Smooth muscle cell (in vitro differentiated cells): ENCODE results near the gene PPP1R3G. TPM values are rescaled to one million over a fixed set of nuclear protein-coding genes. Genes with fewer than 3 reads are reported as not detected.

ENCODE experiments used
- DNase-seq: peaks from one replicate; lab custom pipeline; 2025; ENCODE audit not compliant: unreplicated experiment; lab: John Stamatoyannopoulos, UW
- H2AFZ ChIP-seq: fragments of 200-600 bp; sonication (generic); 2 replicates; pipeline ENCODE4 v1.6.0; 2016; ENCODE audit warnings: antibody characterized with exemption, low read depth, mild to moderate bottlenecking
- H3F3A ChIP-seq: fragments of 200-600 bp; sonication (generic); 2 replicates; pipeline ENCODE4 v1.6.0; 2017; ENCODE audit warnings: antibody characterized with exemption, low read depth
- H3K27ac ChIP-seq: fragments of 200-600 bp; sonication (generic); 2 replicates; pipeline ENCODE4 v1.5.1; 2016; ENCODE audit warnings: low read depth, mild to moderate bottlenecking
- H3K27me3 ChIP-seq: fragments of 200-600 bp; sonication (generic); 2 replicates; pipeline ENCODE4 v1.6.1; 2016; ENCODE audit warnings: low read depth, mild to moderate bottlenecking
- H3K36me3 ChIP-seq: fragments of 200-600 bp; sonication (generic); 2 replicates; pipeline ENCODE4 v1.5.1; 2016; ENCODE audit warnings: low read depth
- H3K4me1 ChIP-seq: fragments of 200-600 bp; sonication (generic); 2 replicates; pipeline ENCODE4 v1.5.1; 2016; ENCODE audit warnings: low read depth
- H3K4me2 ChIP-seq: fragments of 200-600 bp; sonication (generic); 2 replicates; pipeline ENCODE4 v1.6.0; 2016; ENCODE audit warnings: mild to moderate bottlenecking
- H3K4me3 ChIP-seq: fragments of 200-600 bp; sonication (generic); 2 replicates; pipeline ENCODE4 v1.5.1; 2016; ENCODE audit warnings: mild to moderate bottlenecking
- H3K79me2 ChIP-seq: fragments of 200-600 bp; sonication (generic); 2 replicates; pipeline ENCODE4 v1.6.0; 2016; ENCODE audit warnings: low read depth, mild to moderate bottlenecking
- H3K9ac ChIP-seq: fragments of 200-600 bp; sonication (generic); 2 replicates; pipeline ENCODE4 v1.6.0; 2016; ENCODE audit warnings: low read depth
- H3K9me3 ChIP-seq: fragments of 200-600 bp; sonication (generic); replicated peaks from 2 replicates; pipeline ENCODE4 v1.5.1; 2016; ENCODE audit warnings: low read depth
- H4K20me1 ChIP-seq: fragments of 200-600 bp; sonication (generic); 2 replicates; pipeline ENCODE4 v1.6.0; 2016; ENCODE audit warnings: low read depth
- CTCF ChIP-seq: fragments of 200-600 bp; sonication (generic); IDR thresholded peaks from 2 replicates; pipeline ENCODE4 v1.5.1; 2017; ENCODE audit warnings: borderline replicate concordance, mild to moderate bottlenecking, antibody characterized with exemption; ENCODE audit not compliant: insufficient read depth, poor library complexity, severe bottlenecking
- WGBS: methylation state at CpG from one replicate; pipeline ENCODE4 v1.1.7; 2016; ENCODE audit warnings: low lambda C conversion rate; 5-methylcytosine and 5-hydroxymethylcytosine counted together
- polyA plus RNA-seq: library from polyadenylated mRNA; unstranded; fragments of >200 nt; fragmentation: Nextera tagmentation; extraction: Ambion mirVana; gene quantifications from 2 replicates; pipeline ENCODE4 v1.2.1, GENCODE V29; 2016
- total RNA-seq: library from RNA; depleted of rRNA; stranded (reverse); fragments of >200 nt; gene quantifications from 2 replicates; pipeline ENCODE4 v1.2.3, GENCODE V29; 2014

PPP1R3G gene
- total and polyA plus RNA-seq, 2 experiments from 2014 or later: 0.63 to 1.4 TPM

GRCh38 chr6:5109436-5109835 is 24.3 kb downstream of the PPP1R3G start:
- Histone ChIP-seq H4K20me1 (no peaks in the 10 kb centered on the region), H3K9me3 (no peaks in the 10 kb centered on the region), H3K4me3 (no peak overlapping the region), H3K4me2 (no peak overlapping the region), H2AFZ (no peak overlapping the region), H3K79me2 (no peaks in the 10 kb centered on the region), H3K4me1 (no peaks in the 10 kb centered on the region), H3K27me3 (no peaks in the 10 kb centered on the region), H3K9ac (no peak overlapping the region), H3F3A (no peaks in the 10 kb centered on the region), H3K27ac (no peak overlapping the region), H3K36me3 (no peaks in the 10 kb centered on the region)
- no peak for TF ChIP-seq CTCF
- no peak for DNase-seq
- WGBS: 94% methylated on average over 10 of the region's 10 CpGs

GRCh38 chr6:5110246-5110645 is 25.1 kb downstream of the PPP1R3G start:
- H3K79me2 ChIP-seq: no peaks in the 10 kb centered on the region
- no peaks in the 10 kb centered on the region for H3K4me1 ChIP-seq
- no peak for DNase-seq
- H3K4me3 ChIP-seq: no peak overlapping the region
- TF ChIP-seq CTCF: no peak
- no peak overlapping the region for H3K4me2 ChIP-seq
- H3F3A ChIP-seq: no peaks in the 10 kb centered on the region
- H2AFZ ChIP-seq: no peak overlapping the region
- no peaks in the 10 kb centered on the region for H3K27me3 ChIP-seq
- no peaks in the 10 kb centered on the region for H3K36me3 ChIP-seq
- H3K27ac ChIP-seq: no peak overlapping the region
- 97% methylated on average over 16 of the region's 16 CpGs for WGBS
- H3K9ac ChIP-seq: no peak overlapping the region
- no peaks in the 10 kb centered on the region for H4K20me1 ChIP-seq
- H3K9me3 ChIP-seq: no peaks in the 10 kb centered on the region

GRCh38 chr6:5111626-5112025 is 26.5 kb downstream of the PPP1R3G start:
- Histone ChIP-seq H2AFZ (no peak overlapping the region), H3K9ac (no peak overlapping the region), H4K20me1 (no peaks in the 10 kb centered on the region), H3K79me2 (no peaks in the 10 kb centered on the region), H3K4me3 (no peak overlapping the region), H3K36me3 (no peaks in the 10 kb centered on the region), H3K27ac (no peak overlapping the region), H3K4me2 (no peak overlapping the region), H3K4me1 (no peaks in the 10 kb centered on the region), H3F3A (no peaks in the 10 kb centered on the region), H3K9me3 (no peaks in the 10 kb centered on the region), H3K27me3 (no peaks in the 10 kb centered on the region)
- DNase-seq: no peak
- WGBS: 98% methylated on average over 7 of the region's 7 CpGs
- no peak for TF ChIP-seq CTCF

GRCh38 chr6:5112066-5112799 is 27.1 kb downstream of the PPP1R3G start:
- Histone ChIP-seq H3K4me1 (no peaks in the 10 kb centered on the region), H3F3A (no peaks in the 10 kb centered on the region), H3K27ac (no peak overlapping the region), H2AFZ (no peak overlapping the region), H3K9ac (no peak overlapping the region), H3K27me3 (no peaks in the 10 kb centered on the region), H4K20me1 (no peaks in the 10 kb centered on the region), H3K4me2 (no peak overlapping the region), H3K9me3 (no peaks in the 10 kb centered on the region), H3K79me2 (no peaks in the 10 kb centered on the region), H3K4me3 (no peak overlapping the region), H3K36me3 (no peaks in the 10 kb centered on the region)
- DNase-seq: no peak
- 84% methylated on average over 17 of the region's 17 CpGs for WGBS
- TF ChIP-seq CTCF: no peak
